SK-N-SH treated with all-trans-retinoic acid at 6 μM for 48 hours (cell line): ENCODE data around the gene CARD14.

ENCODE experiments used
- ATAC-seq: fragments of 200-7000 bp; cut with Tn5 transposase; 3 replicates; pipeline ENCODE4 v1.9.1; 2020; ENCODE audit warnings: mild to moderate bottlenecking, moderate library complexity
- ARNTL ChIP-seq: fragments of 450-650 bp; formaldehyde crosslinking; IDR thresholded peaks from 2 replicates; pipeline ENCODE4 v1.5.0; 2020; ENCODE audit warnings: low read depth, mild to moderate bottlenecking, moderate library complexity, borderline replicate concordance
- BACH2 ChIP-seq: fragments of 250-450 bp; sonication (Bioruptor Pico); IDR thresholded peaks from 2 replicates; pipeline ENCODE4 v1.9.0; 2021; ENCODE audit warnings: mild to moderate bottlenecking, borderline replicate concordance
- ESRRG ChIP-seq: fragments of 250-450 bp; sonication (Bioruptor Pico); IDR thresholded peaks from 2 replicates; pipeline ENCODE4 v1.6.1; 2021; ENCODE audit warnings: mild to moderate bottlenecking
- GLIS3 ChIP-seq: fragments of 250-450 bp; sonication (Bioruptor Pico); IDR thresholded peaks from 2 replicates; pipeline ENCODE4 v1.5.0; 2020; ENCODE audit warnings: mild to moderate bottlenecking, moderate library complexity
- OSR1 ChIP-seq: fragments of 250-450 bp; sonication (Bioruptor Pico); IDR thresholded peaks from 2 replicates; pipeline ENCODE4 v1.8.0; 2022; ENCODE audit warnings: moderate library complexity, mild to moderate bottlenecking, inconsistent platforms
- PPARA ChIP-seq: fragments of 250-450 bp; sonication (Bioruptor Pico); IDR thresholded peaks from 2 replicates; pipeline ENCODE4 v1.5.0; 2020; ENCODE audit warnings: mild to moderate bottlenecking, borderline replicate concordance
- RARB ChIP-seq: fragments of 250-450 bp; sonication (Bioruptor Pico); IDR thresholded peaks from 2 replicates; pipeline ENCODE4 v1.8.0; 2021; ENCODE audit warnings: mild to moderate bottlenecking, moderate library complexity
- SNAI2 ChIP-seq: fragments of 250-450 bp; sonication (Bioruptor Pico); IDR thresholded peaks from 2 replicates; pipeline ENCODE4 v1.5.0; 2020; ENCODE audit warnings: mild to moderate bottlenecking, moderate library complexity
- TCF4 ChIP-seq: fragments of 250-450 bp; sonication (Bioruptor Pico); IDR thresholded peaks from 2 replicates; pipeline ENCODE4 v1.8.0; 2021; ENCODE audit warnings: mild to moderate bottlenecking, moderate library complexity, borderline replicate concordance
- TOX ChIP-seq: fragments of 250-450 bp; sonication (Bioruptor Pico); IDR thresholded peaks from 2 replicates; pipeline ENCODE4 v1.8.0; 2021; ENCODE audit warnings: mild to moderate bottlenecking, moderate library complexity, borderline replicate concordance
- ZC3H10 ChIP-seq: fragments of 250-450 bp; sonication (Bioruptor Pico); IDR thresholded peaks from 2 replicates; pipeline ENCODE4 v1.5.1; 2021; ENCODE audit warnings: mild to moderate bottlenecking, moderate library complexity
- ZFP3 ChIP-seq: fragments of 250-450 bp; sonication (Bioruptor Pico); IDR thresholded peaks from 2 replicates; pipeline ENCODE4 v1.5.0; 2020; ENCODE audit warnings: mild to moderate bottlenecking, moderate library complexity
- ZFP30 ChIP-seq: fragments of 450-650 bp; formaldehyde crosslinking; IDR thresholded peaks from 2 replicates; pipeline ENCODE4 v1.5.0; 2022; ENCODE audit warnings: mild to moderate bottlenecking, moderate library complexity
- ZNF565 ChIP-seq: fragments of 450-650 bp; formaldehyde crosslinking; conservative IDR thresholded peaks from 2 replicates; pipeline ENCODE4 v1.5.0; 2020; ENCODE audit warnings: low read depth, mild to moderate bottlenecking, moderate library complexity
- ZNF70 ChIP-seq: fragments of 450-650 bp; formaldehyde crosslinking; IDR thresholded peaks from 2 replicates; pipeline ENCODE4 v1.5.0; 2020; ENCODE audit warnings: mild to moderate bottlenecking, moderate library complexity
- ZNF8 ChIP-seq: fragments of 450-650 bp; formaldehyde crosslinking; IDR thresholded peaks from 2 replicates; pipeline ENCODE4 v1.5.0; 2020; ENCODE audit warnings: mild to moderate bottlenecking, moderate library complexity
- TF ChIP-seq, protein P1 (sequence below): fragments of 250-450 bp; sonication (Bioruptor Pico); IDR thresholded peaks from 2 replicates; pipeline ENCODE4 v1.8.0; 2020; ENCODE audit warnings: mild to moderate bottlenecking, moderate library complexity, borderline replicate concordance
- TF ChIP-seq, protein P2 (sequence below): fragments of 250-450 bp; sonication (Bioruptor Pico); IDR thresholded peaks from 2 replicates; pipeline ENCODE4 v1.5.1; 2021; ENCODE audit warnings: mild to moderate bottlenecking, moderate library complexity
- TF ChIP-seq, protein P3 (sequence below): fragments of 250-450 bp; sonication (Bioruptor Pico); IDR thresholded peaks from 2 replicates; pipeline ENCODE4 v1.5.1; 2020; ENCODE audit warnings: low read depth, mild to moderate bottlenecking, moderate library complexity
- TF ChIP-seq, protein P4 (sequence below): fragments of 250-450 bp; sonication (Bioruptor Pico); IDR thresholded peaks from 2 replicates; pipeline ENCODE4 v1.8.0; 2021; ENCODE audit warnings: low read depth, mild to moderate bottlenecking, moderate library complexity, borderline replicate concordance
- TF ChIP-seq, protein P5 (sequence below): fragments of 250-450 bp; sonication (Bioruptor Pico); IDR thresholded peaks from 2 replicates; pipeline ENCODE4 v1.5.0; 2020; ENCODE audit warnings: mild to moderate bottlenecking, moderate library complexity

CARD14 gene

DNA sequence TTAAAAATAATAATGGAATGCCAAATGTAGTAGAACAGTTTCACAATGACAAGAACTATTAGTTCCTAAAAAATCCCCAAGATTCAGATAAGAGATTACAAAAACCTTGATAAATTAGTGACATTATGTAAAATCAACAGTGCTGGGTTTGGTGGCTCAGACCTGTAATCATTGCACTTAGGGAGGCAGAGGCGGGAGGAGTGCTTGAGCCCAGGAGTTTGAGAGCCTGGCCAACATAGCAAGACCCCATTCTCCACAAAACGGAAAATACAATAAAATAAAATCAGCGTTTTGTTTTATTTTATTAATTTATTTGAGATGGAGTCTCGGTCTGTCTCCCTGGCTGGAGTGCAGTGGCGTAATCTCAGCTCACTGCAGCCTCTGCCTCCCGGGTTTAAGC, 4.1 kb downstream of the CARD14 start (continued):
- TF ChIP-seq ZNF70 (no peak), SNAI2 (no peak), ESRRG (no peak), TOX (CRISPR knock-in tag) (no peak)

DNA sequence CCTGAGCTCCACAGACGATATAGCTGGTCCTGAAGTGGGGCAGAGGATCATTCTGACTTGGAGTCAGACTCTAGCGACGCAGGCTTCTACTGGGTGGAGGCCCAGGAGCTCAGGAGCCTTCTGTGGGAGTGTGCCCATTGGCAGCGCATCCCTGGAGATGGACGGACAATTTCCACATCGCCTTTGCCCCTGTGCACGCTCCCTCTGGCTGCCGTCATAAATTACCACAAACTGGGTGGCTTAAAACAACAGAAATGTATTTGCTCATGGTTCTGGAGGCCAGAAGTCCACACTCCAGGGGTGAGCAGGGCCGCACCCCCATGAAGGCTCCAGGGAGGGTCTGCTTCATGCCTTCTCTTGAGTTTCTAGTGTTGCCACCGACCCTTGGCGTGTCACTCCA, 6.9 kb downstream of the CARD14 start:
- ATAC-seq = no peak
- TF ChIP-seq ZNF565 = no peak
- TF ChIP-seq, protein P1, sequence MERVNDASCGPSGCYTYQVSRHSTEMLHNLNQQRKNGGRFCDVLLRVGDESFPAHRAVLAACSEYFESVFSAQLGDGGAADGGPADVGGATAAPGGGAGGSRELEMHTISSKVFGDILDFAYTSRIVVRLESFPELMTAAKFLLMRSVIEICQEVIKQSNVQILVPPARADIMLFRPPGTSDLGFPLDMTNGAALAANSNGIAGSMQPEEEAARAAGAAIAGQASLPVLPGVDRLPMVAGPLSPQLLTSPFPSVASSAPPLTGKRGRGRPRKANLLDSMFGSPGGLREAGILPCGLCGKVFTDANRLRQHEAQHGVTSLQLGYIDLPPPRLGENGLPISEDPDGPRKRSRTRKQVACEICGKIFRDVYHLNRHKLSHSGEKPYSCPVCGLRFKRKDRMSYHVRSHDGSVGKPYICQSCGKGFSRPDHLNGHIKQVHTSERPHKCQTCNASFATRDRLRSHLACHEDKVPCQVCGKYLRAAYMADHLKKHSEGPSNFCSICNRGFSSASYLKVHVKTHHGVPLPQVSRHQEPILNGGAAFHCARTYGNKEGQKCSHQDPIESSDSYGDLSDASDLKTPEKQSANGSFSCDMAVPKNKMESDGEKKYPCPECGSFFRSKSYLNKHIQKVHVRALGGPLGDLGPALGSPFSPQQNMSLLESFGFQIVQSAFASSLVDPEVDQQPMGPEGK = no peak
- TF ChIP-seq ZFP30 = no peak
- TF ChIP-seq BACH2 (CRISPR knock-in tag) = no peak
- no peak for TF ChIP-seq OSR1 (CRISPR knock-in tag)
- TF ChIP-seq, protein P2, sequence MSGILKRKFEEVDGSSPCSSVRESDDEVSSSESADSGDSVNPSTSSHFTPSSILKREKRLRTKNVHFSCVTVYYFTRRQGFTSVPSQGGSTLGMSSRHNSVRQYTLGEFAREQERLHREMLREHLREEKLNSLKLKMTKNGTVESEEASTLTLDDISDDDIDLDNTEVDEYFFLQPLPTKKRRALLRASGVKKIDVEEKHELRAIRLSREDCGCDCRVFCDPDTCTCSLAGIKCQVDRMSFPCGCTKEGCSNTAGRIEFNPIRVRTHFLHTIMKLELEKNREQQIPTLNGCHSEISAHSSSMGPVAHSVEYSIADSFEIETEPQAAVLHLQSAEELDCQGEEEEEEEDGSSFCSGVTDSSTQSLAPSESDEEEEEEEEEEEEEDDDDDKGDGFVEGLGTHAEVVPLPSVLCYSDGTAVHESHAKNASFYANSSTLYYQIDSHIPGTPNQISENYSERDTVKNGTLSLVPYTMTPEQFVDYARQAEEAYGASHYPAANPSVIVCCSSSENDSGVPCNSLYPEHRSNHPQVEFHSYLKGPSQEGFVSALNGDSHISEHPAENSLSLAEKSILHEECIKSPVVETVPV (CRISPR knock-in tag) = no peak
- TF ChIP-seq, protein P3, sequence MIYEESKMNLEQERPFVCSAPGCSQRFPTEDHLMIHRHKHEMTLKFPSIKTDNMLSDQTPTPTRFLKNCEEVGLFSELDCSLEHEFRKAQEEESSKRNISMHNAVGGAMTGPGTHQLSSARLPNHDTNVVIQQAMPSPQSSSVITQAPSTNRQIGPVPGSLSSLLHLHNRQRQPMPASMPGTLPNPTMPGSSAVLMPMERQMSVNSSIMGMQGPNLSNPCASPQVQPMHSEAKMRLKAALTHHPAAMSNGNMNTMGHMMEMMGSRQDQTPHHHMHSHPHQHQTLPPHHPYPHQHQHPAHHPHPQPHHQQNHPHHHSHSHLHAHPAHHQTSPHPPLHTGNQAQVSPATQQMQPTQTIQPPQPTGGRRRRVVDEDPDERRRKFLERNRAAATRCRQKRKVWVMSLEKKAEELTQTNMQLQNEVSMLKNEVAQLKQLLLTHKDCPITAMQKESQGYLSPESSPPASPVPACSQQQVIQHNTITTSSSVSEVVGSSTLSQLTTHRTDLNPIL = no peak
- TF ChIP-seq ARNTL = no peak
- TF ChIP-seq, protein P4, sequence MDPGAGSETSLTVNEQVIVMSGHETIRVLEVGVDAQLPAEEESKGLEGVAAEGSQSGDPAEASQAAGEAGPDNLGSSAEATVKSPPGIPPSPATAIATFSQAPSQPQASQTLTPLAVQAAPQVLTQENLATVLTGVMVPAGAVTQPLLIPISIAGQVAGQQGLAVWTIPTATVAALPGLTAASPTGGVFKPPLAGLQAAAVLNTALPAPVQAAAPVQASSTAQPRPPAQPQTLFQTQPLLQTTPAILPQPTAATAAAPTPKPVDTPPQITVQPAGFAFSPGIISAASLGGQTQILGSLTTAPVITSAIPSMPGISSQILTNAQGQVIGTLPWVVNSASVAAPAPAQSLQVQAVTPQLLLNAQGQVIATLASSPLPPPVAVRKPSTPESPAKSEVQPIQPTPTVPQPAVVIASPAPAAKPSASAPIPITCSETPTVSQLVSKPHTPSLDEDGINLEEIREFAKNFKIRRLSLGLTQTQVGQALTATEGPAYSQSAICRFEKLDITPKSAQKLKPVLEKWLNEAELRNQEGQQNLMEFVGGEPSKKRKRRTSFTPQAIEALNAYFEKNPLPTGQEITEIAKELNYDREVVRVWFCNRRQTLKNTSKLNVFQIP (CRISPR knock-in tag) = no peak
- TF ChIP-seq PPARA (CRISPR knock-in tag) = no peak
- no peak for TF ChIP-seq ZNF8
- no peak for TF ChIP-seq TCF4 (CRISPR knock-in tag)
- no peak for TF ChIP-seq ZC3H10
- no peak for TF ChIP-seq ZNF70
- no peak for TF ChIP-seq SNAI2
- TF ChIP-seq ZFP3 (CRISPR knock-in tag) = no peak
- no peak for TF ChIP-seq RARB (CRISPR knock-in tag)
- TF ChIP-seq, protein P5, sequence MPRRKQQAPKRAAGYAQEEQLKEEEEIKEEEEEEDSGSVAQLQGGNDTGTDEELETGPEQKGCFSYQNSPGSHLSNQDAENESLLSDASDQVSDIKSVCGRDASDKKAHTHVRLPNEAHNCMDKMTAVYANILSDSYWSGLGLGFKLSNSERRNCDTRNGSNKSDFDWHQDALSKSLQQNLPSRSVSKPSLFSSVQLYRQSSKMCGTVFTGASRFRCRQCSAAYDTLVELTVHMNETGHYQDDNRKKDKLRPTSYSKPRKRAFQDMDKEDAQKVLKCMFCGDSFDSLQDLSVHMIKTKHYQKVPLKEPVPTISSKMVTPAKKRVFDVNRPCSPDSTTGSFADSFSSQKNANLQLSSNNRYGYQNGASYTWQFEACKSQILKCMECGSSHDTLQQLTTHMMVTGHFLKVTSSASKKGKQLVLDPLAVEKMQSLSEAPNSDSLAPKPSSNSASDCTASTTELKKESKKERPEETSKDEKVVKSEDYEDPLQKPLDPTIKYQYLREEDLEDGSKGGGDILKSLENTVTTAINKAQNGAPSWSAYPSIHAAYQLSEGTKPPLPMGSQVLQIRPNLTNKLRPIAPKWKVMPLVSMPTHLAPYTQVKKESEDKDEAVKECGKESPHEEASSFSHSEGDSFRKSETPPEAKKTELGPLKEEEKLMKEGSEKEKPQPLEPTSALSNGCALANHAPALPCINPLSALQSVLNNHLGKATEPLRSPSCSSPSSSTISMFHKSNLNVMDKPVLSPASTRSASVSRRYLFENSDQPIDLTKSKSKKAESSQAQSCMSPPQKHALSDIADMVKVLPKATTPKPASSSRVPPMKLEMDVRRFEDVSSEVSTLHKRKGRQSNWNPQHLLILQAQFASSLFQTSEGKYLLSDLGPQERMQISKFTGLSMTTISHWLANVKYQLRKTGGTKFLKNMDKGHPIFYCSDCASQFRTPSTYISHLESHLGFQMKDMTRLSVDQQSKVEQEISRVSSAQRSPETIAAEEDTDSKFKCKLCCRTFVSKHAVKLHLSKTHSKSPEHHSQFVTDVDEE (CRISPR knock-in tag) = no peak
- no peak for TF ChIP-seq TOX (CRISPR knock-in tag)
- no peak for TF ChIP-seq GLIS3 (CRISPR knock-in tag)

DNA sequence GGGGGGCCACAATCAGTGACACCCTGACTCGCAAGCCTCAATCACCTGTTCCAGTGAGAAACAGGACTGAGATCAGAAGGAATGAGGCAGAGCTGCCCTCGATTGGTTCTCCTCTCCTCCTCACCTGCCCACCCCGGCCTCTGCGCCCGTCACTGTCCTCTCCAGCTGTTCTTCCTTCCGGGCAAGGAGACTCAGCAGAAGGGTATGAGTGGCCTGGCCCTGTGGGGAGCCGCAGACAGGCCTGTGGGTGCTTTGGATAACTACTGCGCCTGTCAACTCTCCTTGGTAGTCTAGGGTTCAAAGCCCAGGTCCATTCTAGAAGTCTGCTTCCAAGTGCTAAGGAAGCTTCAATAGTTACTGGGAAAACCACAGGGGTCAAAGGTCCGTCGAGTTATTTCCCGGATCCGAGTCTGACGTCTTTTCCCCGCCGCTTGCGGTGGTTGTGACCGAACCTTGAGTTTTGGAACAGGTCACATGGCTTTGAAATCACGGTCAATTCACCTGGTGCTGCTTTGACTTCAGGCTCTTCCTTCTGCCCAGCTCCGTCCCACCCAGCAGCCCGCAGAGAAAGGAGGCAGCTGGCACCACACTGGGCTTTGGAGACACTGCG, 8.3 kb downstream of the CARD14 start:
- TF ChIP-seq GLIS3 (CRISPR knock-in tag) = no peak
- TF ChIP-seq TCF4 (CRISPR knock-in tag) = no peak
- TF ChIP-seq ZC3H10 = no peak
- TF ChIP-seq ESRRG = no peak
- no peak for TF ChIP-seq TOX (CRISPR knock-in tag)
- ATAC-seq = no peak

DNA sequence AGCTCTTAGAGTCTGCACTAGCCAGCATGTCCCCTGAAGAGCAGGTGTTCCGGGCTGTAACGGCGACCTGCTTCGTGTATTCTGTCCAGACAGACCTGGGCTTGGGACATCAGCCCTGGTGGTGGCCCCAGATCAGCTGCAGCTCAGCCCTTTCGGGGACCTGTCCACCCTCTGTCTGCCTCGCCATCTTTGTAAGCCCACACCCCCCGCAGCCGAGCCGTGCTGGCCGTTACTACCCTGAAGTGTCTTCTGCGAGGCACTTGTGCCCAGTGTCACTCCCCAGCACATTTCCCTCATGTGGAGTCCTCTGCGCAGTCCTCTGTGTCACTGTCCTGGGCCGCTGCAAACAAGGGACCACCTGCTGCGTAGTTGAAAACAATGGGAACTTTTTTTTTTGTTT, 10.4 kb downstream of the CARD14 start:
- ATAC-seq = no peak
- TF ChIP-seq OSR1 (CRISPR knock-in tag) (no peak), ZNF70 (no peak), BACH2 (CRISPR knock-in tag) (no peak), GLIS3 (CRISPR knock-in tag) (no peak)
- TF ChIP-seq, protein P1 = no peak
